A549 (cell line): ENCODE results near the gene CARD9. TPM values are rescaled to one million over a fixed set of nuclear protein-coding genes. Genes with fewer than 3 reads are reported as not detected.

Experiments used
- ATAC-seq, 2 experiments: fragments of 200-7000 bp in 1 of 2; fragments of >200 bp in 1 of 2; cut with Nextera tagmentation in 1 of 2; cut with Tn5 transposase in 1 of 2; 3 replicates each; pipeline versions ENCODE4 v1.8.0 to v1.9.1; 2018 to 2020; ENCODE audit warnings: mild to moderate bottlenecking in 1 of 2, moderate library complexity in 1 of 2
- CTCF ChIA-PET: fragments of 300-600 bp; sonication (Branson Sonifier 250); formaldehyde crosslinking; extraction: SDS; loops from one replicate; lab custom pipeline; 2021; ENCODE audit warnings: antibody characterized with exemption, inconsistent platforms; lab: Yijun Ruan, JAX
- POLR2A ChIA-PET: fragments of 350-600 bp; formaldehyde crosslinking; extraction: SDS; loops from one replicate; lab custom pipeline; 2021; ENCODE audit warnings: antibody characterized with exemption, inconsistent platforms; lab: Yijun Ruan, JAX
- DNase-seq, 2 experiments: peaks; one replicate each; pipeline versions ENCODE4 v3.0.0 to v3.0.0-alpha.2; 2011 to 2016; ENCODE audit warnings: low read depth in 1 of 2, low spot score in 1 of 2
- FAIRE-seq: peaks from 2 replicates; lab custom pipeline; 2011; peaks lifted over from hg19 to GRCh38; lab: Jason Lieb, UNC
- H3K27ac ChIP-seq, 2 experiments: fragments of >200 bp; sonication (Bioruptor Twin); formaldehyde crosslinking; 3 replicates each; pipeline ENCODE4 v1.5.1; 2016 to 2017
- H3K4me1 ChIP-seq: fragments of >200 bp; sonication (Bioruptor Twin); formaldehyde crosslinking; 3 replicates; pipeline ENCODE4 v1.6.1; 2016
- H3K4me2 ChIP-seq: fragments of >200 bp; sonication (Bioruptor Twin); formaldehyde crosslinking; 3 replicates; pipeline ENCODE4 v1.6.1; 2016
- H3K4me3 ChIP-seq: fragments of >200 bp; sonication (Bioruptor Twin); formaldehyde crosslinking; 3 replicates; pipeline ENCODE4 v1.5.1; 2016
- H3K9me3 ChIP-seq: fragments of >200 bp; sonication (Bioruptor Twin); formaldehyde crosslinking; 3 replicates; pipeline ENCODE4 v1.6.1; 2016
- BCL3 ChIP-seq: fragments of >200 bp; sonication (Bioruptor Twin); formaldehyde crosslinking; IDR thresholded peaks from 3 replicates; pipeline ENCODE4 v1.6.1; 2016
- CHD2 ChIP-seq: fragments of 150-350 bp; IDR thresholded peaks from 2 replicates; pipeline ENCODE4 v1.6.1; 2014; ENCODE audit warnings: low read length; ENCODE audit not compliant: partially characterized antibody
- E2F6 ChIP-seq: IDR thresholded peaks from 2 replicates; pipeline ENCODE4 v1.6.1; 2012; ENCODE audit warnings: low read depth, borderline replicate concordance
- EHMT2 ChIP-seq: fragments of 200-600 bp; sonication (generic); IDR thresholded peaks from 2 replicates; pipeline ENCODE4 v1.6.1; 2016; ENCODE audit warnings: antibody characterized with exemption, low read depth, mild to moderate bottlenecking, moderate library complexity
- FOSL2 ChIP-seq, 2 experiments: fragments of 450-650 bp in 1 of 2; fragments of >200 bp in 1 of 2; sonication (Bioruptor Twin) in 1 of 2; formaldehyde crosslinking; IDR thresholded peaks; 2 replicates each; pipeline versions ENCODE4 v1.5.0 to v1.6.1; 2016 to 2020; ENCODE audit warnings: mild to moderate bottlenecking in 1 of 2, moderate library complexity in 1 of 2
- FOXS1 ChIP-seq: fragments of 250-450 bp; sonication (Bioruptor Pico); IDR thresholded peaks from 2 replicates; pipeline ENCODE4 v1.5.0; 2020; ENCODE audit warnings: mild to moderate bottlenecking, moderate library complexity
- HES2 ChIP-seq: fragments of >200 bp; sonication (Bioruptor Twin); formaldehyde crosslinking; IDR thresholded peaks from 2 replicates; pipeline ENCODE4 v1.6.1; 2016
- HOXA7 ChIP-seq: fragments of 250-450 bp; sonication (Bioruptor Pico); IDR thresholded peaks from 2 replicates; pipeline ENCODE4 v1.5.0; 2020; ENCODE audit warnings: mild to moderate bottlenecking, moderate library complexity
- HOXB13 ChIP-seq: fragments of 250-450 bp; sonication (Bioruptor Pico); IDR thresholded peaks from 2 replicates; pipeline ENCODE4 v1.5.0; 2020; ENCODE audit warnings: low read depth, mild to moderate bottlenecking, moderate library complexity
- HOXB5 ChIP-seq: fragments of 250-450 bp; sonication (Bioruptor Pico); IDR thresholded peaks from 2 replicates; pipeline ENCODE4 v1.5.0; 2020; ENCODE audit warnings: mild to moderate bottlenecking, moderate library complexity
- JUNB ChIP-seq: fragments of >200 bp; sonication (Bioruptor Twin); formaldehyde crosslinking; IDR thresholded peaks from 2 replicates; pipeline ENCODE4 v1.6.1; 2016
- MAFK ChIP-seq: fragments of 450-650 bp; IDR thresholded peaks from 2 replicates; pipeline ENCODE4 v1.6.1; 2014; ENCODE audit not compliant: partially characterized antibody
- MAX ChIP-seq: IDR thresholded peaks from 2 replicates; pipeline ENCODE4 v1.6.1; 2012
- MYC ChIP-seq: IDR thresholded peaks from 2 replicates; pipeline ENCODE4 v1.6.1; 2012; ENCODE audit warnings: mild to moderate bottlenecking, inconsistent platforms, low read length, improper control_type of control experiment, borderline replicate concordance
- NFE2L2 ChIP-seq: fragments of 150-350 bp; conservative IDR thresholded peaks from 2 replicates; pipeline ENCODE4 v1.6.1; 2014; ENCODE audit warnings: low read length
- RARB ChIP-seq: fragments of 250-450 bp; sonication (Bioruptor Pico); IDR thresholded peaks from 2 replicates; pipeline ENCODE4 v1.8.0; 2021; ENCODE audit warnings: mild to moderate bottlenecking, moderate library complexity
- RCOR1 ChIP-seq: fragments of 150-350 bp; IDR thresholded peaks from 2 replicates; pipeline ENCODE4 v1.6.1; 2014; ENCODE audit warnings: antibody characterized with exemption, low read length, low read depth
- REST ChIP-seq: fragments of 200-600 bp; sonication (generic); IDR thresholded peaks from 2 replicates; pipeline ENCODE4 v1.6.1; 2016; ENCODE audit warnings: antibody characterized with exemption, mild to moderate bottlenecking, moderate library complexity
- RNF2 ChIP-seq: fragments of 200-600 bp; sonication (generic); IDR thresholded peaks from 2 replicates; pipeline ENCODE4 v1.6.1; 2016; ENCODE audit warnings: low read depth, mild to moderate bottlenecking, antibody characterized with exemption, moderate library complexity, borderline replicate concordance
- SMC3 ChIP-seq: fragments of >200 bp; sonication (Bioruptor Twin); formaldehyde crosslinking; IDR thresholded peaks from 3 replicates; pipeline ENCODE4 v1.6.1; 2018; ENCODE audit warnings: inconsistent platforms
- SREBF2 ChIP-seq: fragments of 450-650 bp; IDR thresholded peaks from 2 replicates; pipeline ENCODE4 v1.6.1; 2014; ENCODE audit warnings: mild to moderate bottlenecking, moderate library complexity
- TFCP2L1 ChIP-seq: fragments of 250-450 bp; sonication (Bioruptor Pico); IDR thresholded peaks from 2 replicates; pipeline ENCODE4 v1.5.0; 2021; ENCODE audit warnings: mild to moderate bottlenecking
- ZC3H11A ChIP-seq: fragments of 450-650 bp; IDR thresholded peaks from 2 replicates; pipeline ENCODE4 v1.6.1; 2014; ENCODE audit warnings: antibody characterized with exemption, mild to moderate bottlenecking
- ZNF302 ChIP-seq: fragments of 250-450 bp; sonication (Bioruptor Pico); IDR thresholded peaks from 2 replicates; pipeline ENCODE4 v1.9.0; 2021; ENCODE audit warnings: inconsistent platforms, mild to moderate bottlenecking, moderate library complexity
- ZSCAN20 ChIP-seq: fragments of 250-450 bp; sonication (Bioruptor Pico); IDR thresholded peaks from 2 replicates; pipeline ENCODE4 v1.8.0; 2022; ENCODE audit warnings: mild to moderate bottlenecking, moderate library complexity
- WGBS: methylation state at CpG from one replicate; pipeline ENCODE4 v1.1.6; 2017; ENCODE audit errors: missing lambda C conversion rate; 5-methylcytosine and 5-hydroxymethylcytosine counted together
- polyA plus RNA-seq, 4 experiments: library from polyadenylated mRNA; depleted of rRNA in 3 of 4; stranded (reverse); fragments of >200 nt; fragmentation: RNase III in 1 of 4; extraction: RNeasy Plus Mini Kit Qiagen cat#74134 plus additional on column Dnase treatment in 1 of 4; gene quantifications; 2 replicates in 3 of 4; 3 replicates in 1 of 4; pipeline ENCODE4 v1.2.3, GENCODE V29; 2011 to 2017

CARD9 gene
- polyA plus RNA-seq, 2 of the 4 experiments (the other 2 are of a cell fraction) = 0.21 to 0.94 TPM

- Histone ChIP-seq H3K4me2 (no peak overlapping the region), H3K9me3 (no peaks in the 10 kb centered on the region), H3K4me3 (no peak overlapping the region), H3K4me1 (no peaks in the 10 kb centered on the region), H3K27ac (no peak overlapping the region)
- TF ChIP-seq RARB (CRISPR knock-in tag) = no peak
- TF ChIP-seq TFCP2L1 = no peak
- no peak for TF ChIP-seq NFE2L2
- TF ChIP-seq HOXB5 (CRISPR knock-in tag) = no peak
- TF ChIP-seq JUNB = no peak
- no peak for TF ChIP-seq REST
- ChIA-PET CTCF (interaction anchor here (1.1 to 10.0 kb wide), 4 partner anchors 16 to 154 kb away, joined by 3 to 100 read pairs (median 16); partner anchors contain the start of genes DNLZ and SNAPC4), POLR2A (no interaction called here)
- DNase-seq (no peak), ATAC-seq (no peak), FAIRE-seq (no peak)
- WGBS = 91% methylated on average over 15 of the region's 17 CpGs
Observed at GRCh38 chr9:136380381-136380780, 6.9 kb upstream of the CARD9 start.

- FAIRE-seq = no peak
- no peak overlapping the region for H3K27ac ChIP-seq
- ChIA-PET CTCF (interaction anchor here (4.9 kb wide), 1 partner anchor 16 kb away, joined by 27 read pairs; the partner anchor contains the start of gene DNLZ), POLR2A (interaction anchor here (0.6 kb wide), 1 partner anchor 8 kb away, joined by 4 read pairs; no protein-coding TSS in a partner anchor)
- ATAC-seq = no peak
- no peak overlapping the region for H3K4me3 ChIP-seq
- 98% methylated on average over 8 of the region's 11 CpGs for WGBS
- H3K4me2 ChIP-seq = no peak overlapping the region
- H3K4me1 ChIP-seq = no peaks in the 10 kb centered on the region
- no peak for DNase-seq
- TF ChIP-seq MYC (no peak), ZSCAN20 (CRISPR knock-in tag) (no peak), E2F6 (no peak), RNF2 (no peak), FOSL2 (IDR thresholded peaks at IDR 0.05) (no peak), FOSL2 (CRISPR knock-in tag; IDR thresholded peaks at IDR 0.05) (no peak), HOXB13 (CRISPR knock-in tag) (no peak), MAFK (no peak), HOXA7 (CRISPR knock-in tag) (no peak), MAX (no peak), ZNF302 (CRISPR knock-in tag) (no peak), SREBF2 (no peak), BCL3 (no peak), REST (no peak), CHD2 (no peak), FOXS1 (no peak), HES2 (no peak), SMC3 (no peak), ZC3H11A (no peak), RCOR1 (no peak), EHMT2 (no peak)
- no peaks in the 10 kb centered on the region for H3K9me3 ChIP-seq
Observed at GRCh38 chr9:136379891-136380290, 6.4 kb upstream of the CARD9 start.
